ENCODE results near the gene CTBS. TPM values are rescaled to one million over a fixed set of nuclear protein-coding genes. Genes with fewer than 3 reads are reported as not detected.

Gene CTBS
- total RNA-seq, 4 donors from 2014 or later: 3.8 to 25.7 (median 16.2) TPM

DNA sequence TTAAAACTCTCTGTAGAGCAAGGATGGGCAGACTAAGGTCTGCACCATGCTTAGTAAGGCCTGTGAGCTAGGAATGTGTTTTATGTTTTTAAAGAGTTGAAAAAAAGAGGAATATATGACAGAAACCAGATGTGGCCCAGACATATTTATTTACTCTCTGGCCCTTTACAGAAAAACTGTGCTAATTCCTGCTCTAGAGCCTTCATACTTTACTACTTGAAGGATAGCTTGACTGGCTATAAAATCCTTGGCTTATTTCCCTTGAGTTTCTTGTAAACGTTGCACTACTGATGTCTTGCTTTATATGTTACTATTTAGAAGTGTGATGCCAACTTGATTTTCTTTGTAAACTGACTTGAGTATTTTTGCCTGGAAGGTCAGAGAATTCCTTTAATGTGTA lies 33.5 kb downstream of the CTBS start:
- WGBS, 2 donors (ENCODE audit: low coverage in 1 of 2): 35 to 56% methylated on average over 1 of the region's 1 CpG
- intact Hi-C loops (cut with DNase I; ENCODE audit: low total_unique reads) (no loop called here), in situ Hi-C loops (cut with MboI; ENCODE audit: low pct_ligation_motif_present in 1 of 4, low pct_unique_long_range_greater_than_20kb in 1 of 4, low sequenced_read_pairs in 3 of 4) (no loop called here)
- Histone ChIP-seq H3K36me3 (no peaks in the 10 kb centered on the region), H3K4me3 (no peak overlapping the region), H3K27ac (peak overlapping the region in 2 of 4 donors; percentile 18 to 30), H3K27me3 (no peaks in the 10 kb centered on the region), H3K4me1 (peaks cover 0 to 9% (median 5%) of the 10 kb centered on the region in 4 donors), H3K9me3 (no peaks in the 10 kb centered on the region)
- TF ChIP-seq POLR2AphosphoS5 (IDR thresholded peaks at IDR 0.05): peak; percentile 48 to 73 (median 71)
- no peak for TF ChIP-seq EP300 (IDR thresholded peaks at IDR 0.05; ENCODE audit: low read depth)
- DNase-seq: no peak

DNA sequence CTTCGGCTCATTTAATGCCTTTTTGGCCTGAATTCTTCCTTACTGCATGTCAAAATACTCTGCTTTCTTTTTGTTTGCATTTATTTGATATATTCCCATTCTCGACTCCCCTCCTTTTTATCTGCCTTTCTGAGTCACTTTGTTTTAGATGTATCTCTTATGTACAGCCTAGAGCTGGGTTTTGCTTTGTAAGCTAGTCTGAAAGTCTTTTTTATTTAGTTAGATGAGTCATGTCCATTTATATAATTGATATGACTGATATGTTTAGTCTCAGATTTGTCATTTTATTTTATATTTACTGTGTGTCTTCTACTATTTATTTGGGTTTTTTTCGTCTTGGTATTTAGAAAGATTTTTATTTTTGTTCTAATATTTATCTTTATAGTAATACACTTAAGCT lies 34.3 kb downstream of the CTBS start:
- no peak for DNase-seq
- peak overlapping the region in 1 of 4 donors; percentile 30 for H3K27ac ChIP-seq
- H3K9me3 ChIP-seq: no peaks in the 10 kb centered on the region
- in situ Hi-C loops (cut with MboI; ENCODE audit: low pct_ligation_motif_present in 1 of 4, low pct_unique_long_range_greater_than_20kb in 1 of 4, low sequenced_read_pairs in 3 of 4): no loop called here
- peaks cover 0 to 9% (median 5%) of the 10 kb centered on the region in 4 donors for H3K4me1 ChIP-seq
- TF ChIP-seq EP300 (IDR thresholded peaks at IDR 0.05; ENCODE audit: low read depth) (no peak), POLR2AphosphoS5 (IDR thresholded peaks at IDR 0.05) (no peak), CTCF (IDR thresholded peaks at IDR 0.05) (no peak), POLR2A (IDR thresholded peaks at IDR 0.05) (no peak)
- no peaks in the 10 kb centered on the region for H3K36me3 ChIP-seq
- intact Hi-C loops (cut with DNase I; ENCODE audit: low total_unique reads): no loop called here
- H3K4me3 ChIP-seq: no peak overlapping the region
- H3K27me3 ChIP-seq: no peaks in the 10 kb centered on the region
- 74 to 83% methylated on average over 3 of the region's 3 CpGs for WGBS, 2 donors (ENCODE audit: low coverage in 1 of 2)

DNA sequence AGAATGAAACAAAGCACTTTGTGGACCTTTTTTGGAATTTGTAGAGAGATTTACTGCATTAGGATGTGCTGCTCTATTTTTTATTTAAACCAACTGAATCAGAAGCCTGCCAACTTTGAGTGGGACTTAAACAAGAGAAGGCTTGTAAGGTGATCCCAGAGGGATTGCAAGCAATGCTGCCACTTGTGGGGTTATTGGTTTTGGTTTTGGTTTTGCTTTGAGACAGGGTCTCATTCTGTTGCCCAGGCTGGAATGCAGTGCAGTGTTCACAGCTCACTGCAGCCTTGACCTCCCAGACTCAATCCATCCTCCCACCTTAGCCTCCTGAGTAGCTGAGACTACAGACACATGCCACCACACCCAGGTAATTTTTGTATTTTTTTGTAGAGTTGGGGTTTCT lies 35.6 kb downstream of the CTBS start:
- no peak overlapping the region for H3K4me3 ChIP-seq
- in situ Hi-C loops (cut with MboI; ENCODE audit: low pct_ligation_motif_present in 1 of 4, low pct_unique_long_range_greater_than_20kb in 1 of 4, low sequenced_read_pairs in 3 of 4): no loop called here
- intact Hi-C loops (cut with DNase I; ENCODE audit: low total_unique reads): no loop called here
- no peak for DNase-seq
- H3K4me1 ChIP-seq: peaks cover 0 to 9% (median 5%) of the 10 kb centered on the region in 4 donors
- no peaks in the 10 kb centered on the region for H3K27me3 ChIP-seq
- no peaks in the 10 kb centered on the region for H3K9me3 ChIP-seq
- TF ChIP-seq CTCF (IDR thresholded peaks at IDR 0.05): no peak
- TF ChIP-seq POLR2AphosphoS5 (IDR thresholded peaks at IDR 0.05): no peak
- TF ChIP-seq EP300 (IDR thresholded peaks at IDR 0.05; ENCODE audit: low read depth): no peak
- TF ChIP-seq POLR2A (IDR thresholded peaks at IDR 0.05): no peak
- no peaks in the 10 kb centered on the region for H3K36me3 ChIP-seq
- no peak overlapping the region for H3K27ac ChIP-seq

DNA sequence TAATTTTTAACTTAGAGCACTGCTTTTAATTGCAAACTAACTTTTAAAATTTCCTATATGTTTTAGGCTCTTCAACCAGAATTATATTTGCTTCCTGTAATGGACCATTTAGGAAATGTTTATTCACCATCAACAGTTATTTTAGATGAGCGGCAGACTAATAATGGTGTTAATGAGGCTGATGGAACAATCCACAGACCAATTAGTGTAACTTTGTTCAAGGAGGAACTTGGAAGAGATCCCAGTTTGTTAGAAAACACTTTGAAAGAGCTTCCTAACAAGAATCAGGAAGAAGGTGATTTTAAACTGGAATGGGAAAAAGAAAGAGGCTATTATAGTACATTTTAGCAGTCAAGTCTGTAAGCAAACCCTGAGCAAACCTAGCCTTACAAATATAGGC lies 48.5 kb downstream of the CTBS start:
- DNase-seq: no peak
- Histone ChIP-seq H3K9me3 (no peaks in the 10 kb centered on the region), H3K36me3 (no peaks in the 10 kb centered on the region), H3K4me3 (no peak overlapping the region), H3K4me1 (no peaks in the 10 kb centered on the region), H3K27me3 (no peaks in the 10 kb centered on the region), H3K27ac (no peak overlapping the region)
- TF ChIP-seq CTCF (IDR thresholded peaks at IDR 0.05) (no peak), POLR2A (IDR thresholded peaks at IDR 0.05) (no peak)
- in situ Hi-C loops (cut with MboI; ENCODE audit: low pct_ligation_motif_present in 1 of 4, low pct_unique_long_range_greater_than_20kb in 1 of 4, low sequenced_read_pairs in 3 of 4) (no loop called here), intact Hi-C loops (cut with DNase I; ENCODE audit: low total_unique reads) (no loop called here)
- WGBS, 2 donors (ENCODE audit: low coverage in 1 of 2): 83 to 91% methylated on average over 1 of the region's 1 CpG

DNA sequence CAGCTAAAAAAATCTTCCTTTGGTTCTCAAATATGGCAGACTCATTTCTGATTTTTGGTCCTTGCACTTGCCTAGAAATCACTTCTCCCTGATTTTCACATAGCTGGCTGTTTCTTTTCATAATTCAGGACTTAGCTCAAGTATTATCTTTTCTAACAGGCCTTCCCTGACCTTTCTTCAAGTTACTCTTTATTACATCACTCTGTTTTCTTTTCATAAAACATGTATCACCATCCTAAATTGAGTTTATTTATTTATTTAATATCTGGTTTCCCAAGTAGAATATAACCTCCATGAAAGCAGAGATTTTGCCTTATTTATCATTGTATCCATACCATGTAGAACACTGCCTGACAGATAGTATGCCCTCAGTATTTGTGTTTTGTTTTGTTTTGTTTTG lies 49.6 kb downstream of the CTBS start:
- TF ChIP-seq CTCF (IDR thresholded peaks at IDR 0.05) (no peak), EP300 (IDR thresholded peaks at IDR 0.05; ENCODE audit: low read depth) (no peak), POLR2AphosphoS5 (IDR thresholded peaks at IDR 0.05) (no peak), POLR2A (IDR thresholded peaks at IDR 0.05) (no peak)
- no peak for DNase-seq
- no peak overlapping the region for H3K4me3 ChIP-seq
- intact Hi-C loops (cut with DNase I; ENCODE audit: low total_unique reads) (no loop called here), in situ Hi-C loops (cut with MboI; ENCODE audit: low pct_ligation_motif_present in 1 of 4, low pct_unique_long_range_greater_than_20kb in 1 of 4, low sequenced_read_pairs in 3 of 4) (no loop called here)
- no peaks in the 10 kb centered on the region for H3K4me1 ChIP-seq
- H3K27me3 ChIP-seq: no peaks in the 10 kb centered on the region
- no peaks in the 10 kb centered on the region for H3K36me3 ChIP-seq
- H3K27ac ChIP-seq: no peak overlapping the region
- H3K9me3 ChIP-seq: no peaks in the 10 kb centered on the region
